ENCODE data around the gene KCTD6.

Gene KCTD6

GRCh38 chr3:58470363-58471024, 21.4 kb upstream of the KCTD6 start:
- H3K4me1 ChIP-seq (ENCODE audit: insufficient read depth, poor library complexity, severe bottlenecking), result peaks cover 18% of the 10 kb centered on the region
- no peaks in the 10 kb centered on the region for H3K9me3 ChIP-seq (ENCODE audit: severe bottlenecking)
- peak overlapping the region; percentile 53 for H3K27ac ChIP-seq (ENCODE audit: poor library complexity, severe bottlenecking)
- H3K36me3 ChIP-seq (ENCODE audit: low read depth), result no peaks in the 10 kb centered on the region
- TF ChIP-seq CTCF (IDR thresholded peaks at IDR 0.05; ENCODE audit: poor library complexity, severe bottlenecking), result no peak
- no peak overlapping the region for H3K4me3 ChIP-seq (ENCODE audit: severe bottlenecking)
- DNase-seq (ENCODE audit: low spot score) (no peak), ATAC-seq (ENCODE audit: low read depth) (no peak)
- no peaks in the 10 kb centered on the region for H3K27me3 ChIP-seq (ENCODE audit: insufficient read depth, poor library complexity, severe bottlenecking)

GRCh38 chr3:58471025-58471887, 20.6 kb upstream of the KCTD6 start:
- no peak for TF ChIP-seq CTCF (IDR thresholded peaks at IDR 0.05; ENCODE audit: poor library complexity, severe bottlenecking)
- H3K27ac ChIP-seq (ENCODE audit: poor library complexity, severe bottlenecking), result peak overlapping the region; percentile 53
- ATAC-seq (ENCODE audit: low read depth), result peak; percentile 99
- no peaks in the 10 kb centered on the region for H3K9me3 ChIP-seq (ENCODE audit: severe bottlenecking)
- no peak overlapping the region for H3K4me3 ChIP-seq (ENCODE audit: severe bottlenecking)
- H3K27me3 ChIP-seq (ENCODE audit: insufficient read depth, poor library complexity, severe bottlenecking), result no peaks in the 10 kb centered on the region
- no peaks in the 10 kb centered on the region for H3K36me3 ChIP-seq (ENCODE audit: low read depth)
- peak; percentile 81 for DNase-seq (ENCODE audit: low spot score)
- H3K4me1 ChIP-seq (ENCODE audit: insufficient read depth, poor library complexity, severe bottlenecking), result peaks cover 18% of the 10 kb centered on the region

- peaks cover 18% of the 10 kb centered on the region for H3K4me1 ChIP-seq (ENCODE audit: insufficient read depth, poor library complexity, severe bottlenecking)
- no peaks in the 10 kb centered on the region for H3K27me3 ChIP-seq (ENCODE audit: insufficient read depth, poor library complexity, severe bottlenecking)
- H3K4me3 ChIP-seq (ENCODE audit: severe bottlenecking), result no peak overlapping the region
- H3K36me3 ChIP-seq (ENCODE audit: low read depth), result no peaks in the 10 kb centered on the region
- no peak for ATAC-seq (ENCODE audit: low read depth)
- H3K27ac ChIP-seq (ENCODE audit: poor library complexity, severe bottlenecking), result no peak overlapping the region
- no peak for TF ChIP-seq CTCF (IDR thresholded peaks at IDR 0.05; ENCODE audit: poor library complexity, severe bottlenecking)
- no peaks in the 10 kb centered on the region for H3K9me3 ChIP-seq (ENCODE audit: severe bottlenecking)
- DNase-seq (ENCODE audit: low spot score), result no peak
These were observed 18.6 kb upstream of the KCTD6 start for GRCh38 chr3:58473275-58473674.

GRCh38 chr3:58474348-58474911, 17.5 kb upstream of the KCTD6 start:
- Histone ChIP-seq H3K4me1 (ENCODE audit: insufficient read depth, poor library complexity, severe bottlenecking) (peaks cover 18% of the 10 kb centered on the region), H3K4me3 (ENCODE audit: severe bottlenecking) (no peak overlapping the region), H3K9me3 (ENCODE audit: severe bottlenecking) (no peaks in the 10 kb centered on the region), H3K27ac (ENCODE audit: poor library complexity, severe bottlenecking) (no peak overlapping the region), H3K27me3 (ENCODE audit: insufficient read depth, poor library complexity, severe bottlenecking) (no peaks in the 10 kb centered on the region), H3K36me3 (ENCODE audit: low read depth) (no peaks in the 10 kb centered on the region)
- DNase-seq (ENCODE audit: low spot score) (no peak), ATAC-seq (ENCODE audit: low read depth) (no peak)
- TF ChIP-seq CTCF (IDR thresholded peaks at IDR 0.05; ENCODE audit: poor library complexity, severe bottlenecking), result no peak

All from RWPE2 (cell line).